Erythroblast (primary cell): Measurements from ENCODE around the gene KRTAP9-1.

Experiments
- GATA1 ChIP-seq: IDR thresholded peaks from 2 replicates; pipeline ENCODE4 v1.6.1; 2011; ENCODE audit warnings: low read depth, mild to moderate bottlenecking, control low read depth, low read length, moderate library complexity
- POLR2A ChIP-seq: IDR thresholded peaks from 2 replicates; pipeline ENCODE4 v1.6.1; 2011; ENCODE audit warnings: mild to moderate bottlenecking, low read length

DNA sequence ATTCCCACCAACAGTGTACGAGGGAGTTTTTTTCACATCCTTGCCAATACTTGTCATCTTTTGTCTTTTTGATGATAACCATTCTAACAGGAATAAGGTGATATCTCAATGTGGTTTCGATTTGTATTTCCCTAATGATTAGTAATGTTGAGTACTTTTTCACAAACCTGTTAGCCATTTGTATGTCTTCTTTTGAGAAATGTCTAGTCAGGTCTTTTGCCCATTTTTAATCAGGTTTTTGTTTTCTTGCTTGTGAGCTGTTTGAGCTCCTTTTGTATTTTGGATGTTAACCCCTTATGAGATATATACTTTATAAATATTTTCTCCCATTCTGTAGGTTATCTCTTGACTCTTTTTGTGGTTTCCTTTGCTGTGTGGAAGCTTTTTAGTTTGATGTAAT is 38.2 kb upstream of the KRTAP9-1 start:
- no peak for TF ChIP-seq POLR2A
- TF ChIP-seq GATA1, result no peak
